ENCODE results near the gene TUBGCP2.
A peak's percentile ranks its signal among the peaks of the same experiment; 100 is the strongest.

The TUBGCP2 gene

GRCh38 chr10:133310789-133311188 is 2.1 kb upstream of the TUBGCP2 start:
- Histone ChIP-seq H3K79me2 (ENCODE audit: control insufficient read depth, insufficient read depth, low read length) (peaks cover 14% of the 10 kb centered on the region), H2AK5ac (ENCODE audit: low read length) (no peak overlapping the region), H3K36me3 (ENCODE audit: control insufficient read depth, insufficient read depth, low read length) (peaks cover 2% of the 10 kb centered on the region), H2BK5ac (ENCODE audit: low read length) (no peak overlapping the region), H3K4ac (ENCODE audit: low read depth, low read length) (no peak overlapping the region), H3K23ac (ENCODE audit: low read length) (no peak overlapping the region), H3K4me2 (ENCODE audit: low read length) (no peak overlapping the region), H3K27me3 (ENCODE audit: insufficient read depth, low read length, poor library complexity) (no peaks in the 10 kb centered on the region), H3K9ac (ENCODE audit: low read length) (no peak overlapping the region), H4K5ac (ENCODE audit: low read length) (no peak overlapping the region), H3K4me3 (ENCODE audit: low read length) (no peak overlapping the region), H3K79me1 (ENCODE audit: low read length) (peaks cover 17% of the 10 kb centered on the region), H3K18ac (ENCODE audit: low read length) (no peak overlapping the region), H3K56ac (ENCODE audit: low read length) (no peak overlapping the region), H4K8ac (ENCODE audit: low read depth, low read length) (no peak overlapping the region), H3K27ac (ENCODE audit: low read depth, low read length) (no peak overlapping the region), H2BK120ac (ENCODE audit: low read depth, low read length) (no peak overlapping the region), H3K4me1 (ENCODE audit: control insufficient read depth, low read depth, low read length) (no peaks in the 10 kb centered on the region), H2BK15ac (replicated peaks; ENCODE audit: low read depth) (no peak overlapping the region)
- DNase-seq: no peak
- no CpG with 5 or more reads among the region's 8 CpGs for WGBS (ENCODE audit: extremely low coverage, insufficient coverage, low lambda C conversion rate)

- Histone ChIP-seq H3K9ac (ENCODE audit: low read length) (no peak overlapping the region), H3K4me2 (ENCODE audit: low read length) (no peak overlapping the region), H3K4ac (ENCODE audit: low read depth, low read length) (no peak overlapping the region), H3K79me1 (ENCODE audit: low read length) (peaks cover 20% of the 10 kb centered on the region), H3K4me1 (ENCODE audit: control insufficient read depth, low read depth, low read length) (no peaks in the 10 kb centered on the region), H3K27me3 (ENCODE audit: insufficient read depth, low read length, poor library complexity) (no peaks in the 10 kb centered on the region), H2BK15ac (replicated peaks; ENCODE audit: low read depth) (no peak overlapping the region), H3K18ac (ENCODE audit: low read length) (no peak overlapping the region), H3K56ac (ENCODE audit: low read length) (no peak overlapping the region), H2BK5ac (ENCODE audit: low read length) (no peak overlapping the region), H2BK120ac (ENCODE audit: low read depth, low read length) (no peak overlapping the region), H3K27ac (ENCODE audit: low read depth, low read length) (no peak overlapping the region), H3K36me3 (ENCODE audit: control insufficient read depth, insufficient read depth, low read length) (peaks cover 2% of the 10 kb centered on the region), H4K8ac (ENCODE audit: low read depth, low read length) (no peak overlapping the region), H3K4me3 (ENCODE audit: low read length) (no peak overlapping the region), H3K79me2 (ENCODE audit: control insufficient read depth, insufficient read depth, low read length) (peaks cover 18% of the 10 kb centered on the region), H3K23ac (ENCODE audit: low read length) (no peak overlapping the region), H2AK5ac (ENCODE audit: low read length) (no peak overlapping the region), H4K5ac (ENCODE audit: low read length) (no peak overlapping the region)
- no CpG with 5 or more reads among the region's 16 CpGs for WGBS (ENCODE audit: extremely low coverage, insufficient coverage, low lambda C conversion rate)
- no peak for DNase-seq
Observed at GRCh38 chr10:133310399-133310755, 1.7 kb upstream of the TUBGCP2 start.

- Histone ChIP-seq H3K4ac (ENCODE audit: low read depth, low read length) (no peak overlapping the region), H2AK5ac (ENCODE audit: low read length) (no peak overlapping the region), H3K4me2 (ENCODE audit: low read length) (no peak overlapping the region), H3K18ac (ENCODE audit: low read length) (no peak overlapping the region), H4K5ac (ENCODE audit: low read length) (no peak overlapping the region), H3K27me3 (ENCODE audit: insufficient read depth, low read length, poor library complexity) (no peaks in the 10 kb centered on the region), H3K23ac (ENCODE audit: low read length) (no peak overlapping the region), H3K4me1 (ENCODE audit: control insufficient read depth, low read depth, low read length) (no peaks in the 10 kb centered on the region), H3K9ac (ENCODE audit: low read length) (no peak overlapping the region), H3K27ac (ENCODE audit: low read depth, low read length) (no peak overlapping the region), H4K8ac (ENCODE audit: low read depth, low read length) (no peak overlapping the region), H3K56ac (ENCODE audit: low read length) (no peak overlapping the region), H3K79me2 (ENCODE audit: control insufficient read depth, insufficient read depth, low read length) (peaks cover 18% of the 10 kb centered on the region), H3K79me1 (ENCODE audit: low read length) (peaks cover 20% of the 10 kb centered on the region), H3K4me3 (ENCODE audit: low read length) (no peak overlapping the region), H3K36me3 (ENCODE audit: control insufficient read depth, insufficient read depth, low read length) (peaks cover 2% of the 10 kb centered on the region), H2BK120ac (ENCODE audit: low read depth, low read length) (no peak overlapping the region), H2BK15ac (replicated peaks; ENCODE audit: low read depth) (no peak overlapping the region), H2BK5ac (ENCODE audit: low read length) (no peak overlapping the region)
- no peak for DNase-seq
- no CpG with 5 or more reads among the region's 33 CpGs for WGBS (ENCODE audit: extremely low coverage, insufficient coverage, low lambda C conversion rate)
Observed at GRCh38 chr10:133309720-133310398, 1.2 kb upstream of the TUBGCP2 start.

GRCh38 chr10:133309100-133309719 is 538 bp upstream of the TUBGCP2 start:
- H2BK5ac ChIP-seq (ENCODE audit: low read length): peak overlapping the region; percentile 91
- peak overlapping the region; percentile 79 for H3K4me2 ChIP-seq (ENCODE audit: low read length)
- no peak overlapping the region for H2AK5ac ChIP-seq (ENCODE audit: low read length)
- peak overlapping the region; percentile 95 for H3K9ac ChIP-seq (ENCODE audit: low read length)
- H4K8ac ChIP-seq (ENCODE audit: low read depth, low read length): no peak overlapping the region
- H3K79me2 ChIP-seq (ENCODE audit: control insufficient read depth, insufficient read depth, low read length): peaks cover 18% of the 10 kb centered on the region
- peaks cover 20% of the 10 kb centered on the region for H3K79me1 ChIP-seq (ENCODE audit: low read length)
- peaks cover 2% of the 10 kb centered on the region for H3K36me3 ChIP-seq (ENCODE audit: control insufficient read depth, insufficient read depth, low read length)
- no peak overlapping the region for H4K5ac ChIP-seq (ENCODE audit: low read length)
- peak; percentile 93 for DNase-seq
- no peak overlapping the region for H2BK15ac ChIP-seq (replicated peaks; ENCODE audit: low read depth)
- H3K4ac ChIP-seq (ENCODE audit: low read depth, low read length): peak overlapping the region; percentile 96
- peak overlapping the region; percentile 94 for H3K27ac ChIP-seq (ENCODE audit: low read depth, low read length)
- H2BK120ac ChIP-seq (ENCODE audit: low read depth, low read length): peak overlapping the region; percentile 63
- H3K4me1 ChIP-seq (ENCODE audit: control insufficient read depth, low read depth, low read length): no peaks in the 10 kb centered on the region
- peak overlapping the region; percentile 87 for H3K4me3 ChIP-seq (ENCODE audit: low read length)
- H3K23ac ChIP-seq (ENCODE audit: low read length): no peak overlapping the region
- peak overlapping the region; percentile 95 for H3K56ac ChIP-seq (ENCODE audit: low read length)
- no peaks in the 10 kb centered on the region for H3K27me3 ChIP-seq (ENCODE audit: insufficient read depth, low read length, poor library complexity)
- no CpG with 5 or more reads among the region's 46 CpGs for WGBS (ENCODE audit: extremely low coverage, insufficient coverage, low lambda C conversion rate)
- peak overlapping the region; percentile 91 for H3K18ac ChIP-seq (ENCODE audit: low read length)

GRCh38 chr10:133307776-133308420 is 774 bp downstream of the TUBGCP2 start:
- peak overlapping the region; percentile 69 for H3K4me3 ChIP-seq (ENCODE audit: low read length)
- H2BK120ac ChIP-seq (ENCODE audit: low read depth, low read length): no peak overlapping the region
- H3K4ac ChIP-seq (ENCODE audit: low read depth, low read length): no peak overlapping the region
- peak overlapping the region; percentile 91 for H3K4me2 ChIP-seq (ENCODE audit: low read length)
- H3K9ac ChIP-seq (ENCODE audit: low read length): peak overlapping the region; percentile 95
- H3K36me3 ChIP-seq (ENCODE audit: control insufficient read depth, insufficient read depth, low read length): peaks cover 2% of the 10 kb centered on the region
- H3K23ac ChIP-seq (ENCODE audit: low read length): no peak overlapping the region
- no peak overlapping the region for H4K5ac ChIP-seq (ENCODE audit: low read length)
- peak; percentile 77 for DNase-seq
- H3K56ac ChIP-seq (ENCODE audit: low read length): peak overlapping the region; percentile 93
- H2AK5ac ChIP-seq (ENCODE audit: low read length): no peak overlapping the region
- H3K27ac ChIP-seq (ENCODE audit: low read depth, low read length): no peak overlapping the region
- no peak overlapping the region for H2BK5ac ChIP-seq (ENCODE audit: low read length)
- no peak overlapping the region for H4K8ac ChIP-seq (ENCODE audit: low read depth, low read length)
- peaks cover 24% of the 10 kb centered on the region for H3K79me2 ChIP-seq (ENCODE audit: control insufficient read depth, insufficient read depth, low read length)
- WGBS (ENCODE audit: extremely low coverage, insufficient coverage, low lambda C conversion rate): no CpG with 5 or more reads among the region's 25 CpGs
- no peaks in the 10 kb centered on the region for H3K4me1 ChIP-seq (ENCODE audit: control insufficient read depth, low read depth, low read length)
- peaks cover 27% of the 10 kb centered on the region for H3K79me1 ChIP-seq (ENCODE audit: low read length)
- H2BK15ac ChIP-seq (replicated peaks; ENCODE audit: low read depth): no peak overlapping the region
- no peak overlapping the region for H3K18ac ChIP-seq (ENCODE audit: low read length)
- H3K27me3 ChIP-seq (ENCODE audit: insufficient read depth, low read length, poor library complexity): no peaks in the 10 kb centered on the region

Measured in mesendoderm (in vitro differentiated cells).